GM12878 (cell line): ENCODE results near the gene HBB. TPM values are rescaled to one million over a fixed set of nuclear protein-coding genes. Genes with fewer than 3 reads are reported as not detected.

ENCODE experiments used
- ATAC-seq: fragments of 200-7000 bp; cut with Tn5 transposase; 3 replicates; pipeline ENCODE4 v1.9.1; 2020; ENCODE audit warnings: mild to moderate bottlenecking, moderate library complexity
- BruUV-seq: library from RNA; stranded (reverse); fragments of 400-500 nt; replicated peaks from 2 replicates; lab custom pipeline; 2021; lab: Mats Ljungman, UMichigan
- CTCF ChIA-PET: fragments of 300-600 bp; sonication (Branson Sonifier 250); formaldehyde crosslinking; extraction: SDS; loops from one replicate; lab custom pipeline; 2021; ENCODE audit warnings: inconsistent platforms; lab: Yijun Ruan, JAX
- POLR2A ChIA-PET: fragments of 350-600 bp; formaldehyde crosslinking; extraction: SDS; loops from one replicate; lab custom pipeline; 2021; ENCODE audit warnings: inconsistent platforms; lab: Charles Lee
- RAD21 ChIA-PET: fragments of 300-600 bp; sonication (Branson Sonifier 250); formaldehyde crosslinking; loops from one replicate; lab custom pipeline; 2023; ENCODE audit warnings: antibody characterized with exemption; ENCODE audit not compliant: unreplicated experiment; lab: Charles Lee
- SMC1A ChIA-PET: fragments of 300-600 bp; sonication (Branson Sonifier 250); formaldehyde crosslinking; loops from one replicate; lab custom pipeline; 2023; ENCODE audit not compliant: unreplicated experiment, uncharacterized antibody; lab: Charles Lee
- DNase-seq: peaks from one replicate; pipeline ENCODE4 v3.0.0-alpha.2; 2011; ENCODE audit warnings: low read depth, low spot score
- FAIRE-seq: peaks from 3 replicates; lab custom pipeline; 2011; peaks lifted over from hg19 to GRCh38; lab: Jason Lieb, UNC
- H2AFZ ChIP-seq: 2 replicates; pipeline ENCODE4 v1.6.0; 2011; ENCODE audit warnings: low read depth, low read length, control low read depth; ENCODE audit not compliant: control insufficient read depth
- H3K27ac ChIP-seq: 2 replicates; pipeline ENCODE4 v1.5.1; 2011; ENCODE audit warnings: control low read depth; ENCODE audit not compliant: control insufficient read depth, insufficient read depth
- H3K27me3 ChIP-seq, 2 experiments: replicated peaks in 1 of 2; 2 replicates each; pipeline versions ENCODE4 v1.6.0 to v1.6.1; 2011; ENCODE audit warnings: low read length in 1 of 2; ENCODE audit not compliant: control insufficient read depth in 2 of 2, insufficient read depth in 2 of 2
- H3K36me3 ChIP-seq, 2 experiments: 2 replicates each; pipeline ENCODE4 v1.5.1; 2011; ENCODE audit warnings: low read length in 1 of 2; ENCODE audit not compliant: control insufficient read depth in 2 of 2, insufficient read depth in 2 of 2
- H3K4me1 ChIP-seq: 2 replicates; pipeline ENCODE4 v1.6.1; 2011; ENCODE audit warnings: mild to moderate bottlenecking, low read length, moderate library complexity, mixed read lengths; ENCODE audit not compliant: control insufficient read depth, insufficient read depth
- H3K4me2 ChIP-seq: 2 replicates; pipeline ENCODE4 v1.6.0; 2011; ENCODE audit warnings: control low read depth; ENCODE audit not compliant: control insufficient read depth, insufficient read depth
- H3K4me3 ChIP-seq: fragments of 200-600 bp; sonication (generic); 2 replicates; pipeline ENCODE4 v1.5.1; 2016
- H3K79me2 ChIP-seq: 2 replicates; pipeline ENCODE4 v1.6.0; 2011; ENCODE audit warnings: low read length; ENCODE audit not compliant: control insufficient read depth, insufficient read depth
- H3K9ac ChIP-seq: 2 replicates; pipeline ENCODE4 v1.8.0; 2011; ENCODE audit warnings: low read length, control low read depth, mixed read lengths; ENCODE audit not compliant: control insufficient read depth, insufficient read depth
- H3K9me3 ChIP-seq: replicated peaks from 3 replicates; pipeline ENCODE4 v1.5.1; 2011; ENCODE audit warnings: mild to moderate bottlenecking, low read length; ENCODE audit not compliant: control insufficient read depth, insufficient read depth
- H4K20me1 ChIP-seq: 2 replicates; pipeline ENCODE4 v1.6.0; 2011; ENCODE audit not compliant: control insufficient read depth, insufficient read depth
- ATF7 ChIP-seq: fragments of 450-650 bp; IDR thresholded peaks from 2 replicates; pipeline ENCODE4 v1.6.1; 2016; ENCODE audit warnings: low read depth, mild to moderate bottlenecking
- BCL11A ChIP-seq: IDR thresholded peaks from 2 replicates; pipeline ENCODE4 v1.6.1; 2011; ENCODE audit warnings: low read depth, low read length
- BCLAF1 ChIP-seq: fragments of 450-650 bp; IDR thresholded peaks from 2 replicates; pipeline ENCODE4 v1.6.1; 2017; ENCODE audit warnings: antibody characterized with exemption, mild to moderate bottlenecking, moderate library complexity
- CHD4 ChIP-seq: fragments of 200-600 bp; sonication (generic); IDR thresholded peaks from 2 replicates; pipeline ENCODE4 v1.6.1; 2016; ENCODE audit warnings: mild to moderate bottlenecking
- EED ChIP-seq: sonication (generic); IDR thresholded peaks from 2 replicates; pipeline ENCODE4 v1.6.1; 2016; ENCODE audit warnings: antibody characterized with exemption, low read depth
- JUND ChIP-seq: IDR thresholded peaks from 2 replicates; pipeline ENCODE4 v1.6.1; 2012; ENCODE audit warnings: low read depth, mild to moderate bottlenecking, low read length, improper control_type of control experiment, moderate library complexity
- MEF2B ChIP-seq: fragments of 450-650 bp; IDR thresholded peaks from 2 replicates; pipeline ENCODE4 v1.6.1; 2018; ENCODE audit warnings: mild to moderate bottlenecking, moderate library complexity; ENCODE audit not compliant: partially characterized antibody, poor library complexity, severe bottlenecking
- NR2C1 ChIP-seq: fragments of 450-650 bp; IDR thresholded peaks from 2 replicates; pipeline ENCODE4 v1.6.1; 2017; ENCODE audit warnings: antibody characterized with exemption, mild to moderate bottlenecking, moderate library complexity
- PAX8 ChIP-seq: fragments of 450-650 bp; IDR thresholded peaks from 2 replicates; pipeline ENCODE4 v1.6.1; 2017; ENCODE audit warnings: mild to moderate bottlenecking, moderate library complexity
- PBX3 ChIP-seq: IDR thresholded peaks from 2 replicates; pipeline ENCODE4 v1.6.1; 2011; ENCODE audit warnings: mild to moderate bottlenecking, low read depth, low read length, moderate library complexity; ENCODE audit not compliant: insufficient replicate concordance
- RFX5 ChIP-seq: IDR thresholded peaks from 2 replicates; pipeline ENCODE4 v1.6.1; 2011; ENCODE audit warnings: low read depth, low read length, improper control_type of control experiment
- SKIL ChIP-seq: fragments of 450-650 bp; IDR thresholded peaks from 2 replicates; pipeline ENCODE4 v1.6.1; 2017; ENCODE audit warnings: mild to moderate bottlenecking, low read depth, inconsistent platforms; ENCODE audit not compliant: poor library complexity, severe bottlenecking
- SMAD1 ChIP-seq: fragments of 450-650 bp; IDR thresholded peaks from 2 replicates; pipeline ENCODE4 v1.6.1; 2018; ENCODE audit warnings: mild to moderate bottlenecking, low read depth; ENCODE audit not compliant: partially characterized antibody
- SP1 ChIP-seq: IDR thresholded peaks from one replicate; pipeline ENCODE4 v1.6.1; 2011; ENCODE audit warnings: low read depth, low read length
- SRF ChIP-seq, 2 experiments: IDR thresholded peaks; 2 replicates each; pipeline ENCODE4 v1.6.1; 2011; ENCODE audit warnings: low read depth in 2 of 2, low read length in 2 of 2, mild to moderate bottlenecking in 1 of 2, moderate library complexity in 1 of 2
- TBL1XR1 ChIP-seq: IDR thresholded peaks from 2 replicates; pipeline ENCODE4 v1.6.1; 2012; ENCODE audit warnings: low read depth, low read length, improper control_type of control experiment
- WRNIP1 ChIP-seq: IDR thresholded peaks from 2 replicates; pipeline ENCODE4 v1.6.1; 2011; ENCODE audit warnings: low read depth, low read length, improper control_type of control experiment, borderline replicate concordance
- ZZZ3 ChIP-seq: IDR thresholded peaks from 2 replicates; pipeline ENCODE4 v1.6.1; 2011; ENCODE audit warnings: low read depth; ENCODE audit not compliant: control insufficient read depth, insufficient read length
- WGBS: methylation state at CpG from one replicate; pipeline ENCODE4 v1.1.6; 2016; ENCODE audit warnings: low lambda C conversion rate; ENCODE audit not compliant: insufficient replicate concordance, insufficient coverage; ENCODE audit errors: missing lambda C conversion rate; 5-methylcytosine and 5-hydroxymethylcytosine counted together
- in situ Hi-C: fragments of 300-500 bp; cut with MboI; formaldehyde crosslinking; loops from 9 replicates; pipeline ENCODE4 v1.14.3; 2018; ENCODE audit warnings: mixed read lengths
- intact Hi-C: fragments of 100-400 bp; cut with micrococcal nuclease; formaldehyde crosslinking; loops from one replicate; pipeline ENCODE4 v1.14.2; 2022; ENCODE audit not compliant: unreplicated experiment
- polyA plus RNA-seq, 11 experiments: library from polyadenylated mRNA; depleted of rRNA in 4 of 11; unstranded in 6 of 11; stranded (reverse) in 5 of 11; fragments of >200 nt; fragmentation: Nextera tagmentation in 4 of 11; fragmentation: Illumina TruSeq in 1 of 11; extraction: Ambion mirVana in 4 of 11; extraction: Trizol in 1 of 11; gene quantifications; 1 replicate in 1 of 11; 2 replicates in 10 of 11; pipeline versions ENCODE4 v1.2.1 to v1.2.3, GENCODE V29; 2011 to 2016; ENCODE audit warnings: inconsistent platforms in 2 of 11, missing spikeins in 2 of 11, low read depth in 1 of 11
- total RNA-seq, 4 experiments: library from RNA; depleted of rRNA in 3 of 4; stranded (reverse); fragments of >200 nt in 3 of 4; fragmentation: Illumina TruSeq in 1 of 4; extraction: Trizol in 1 of 4; gene quantifications; 2 replicates each; pipeline versions ENCODE4 v1.2.1 to v1.2.3, GENCODE V29; 2013 to 2021

The HBB gene
- total and polyA plus RNA-seq, 10 of the 15 experiments (the other 5 are each of a cell fraction or from before 2014, with no cell fraction given): 0.36 TPM; not detected in 9

- Histone ChIP-seq H3K79me2 (no peaks in the 10 kb centered on the region), H3K4me3 (no peak overlapping the region), H3K27me3 (no peaks in the 10 kb centered on the region), H4K20me1 (no peaks in the 10 kb centered on the region), H3K4me2 (no peak overlapping the region), H3K36me3 (no peaks in the 10 kb centered on the region), H2AFZ (no peak overlapping the region), H3K4me1 (no peaks in the 10 kb centered on the region; the same call in 1 of the 2 replicates), H3K9ac (no peak overlapping the region), H3K27ac (no peak overlapping the region), H3K9me3 (no peaks in the 10 kb centered on the region)
- ChIA-PET RAD21 (no interaction called here), POLR2A (no interaction called here), CTCF (no interaction called here), SMC1A (interaction anchor here (0.6 kb wide), 1 partner anchor 655 kb away, joined by 4 read pairs; no protein-coding TSS in a partner anchor)
- no peak for ATAC-seq
- no peak for FAIRE-seq
- intact Hi-C loops: no loop called here
- TF ChIP-seq MEF2B (no peak), WRNIP1 (no peak), SP1 (no peak), CHD4 (no peak), TBL1XR1 (no peak), SKIL (no peak), ZZZ3 (no peak), RFX5 (no peak), BCLAF1 (no peak), JUND (no peak), SMAD1 (no peak), BCL11A (no peak), EED (no peak), PAX8 (no peak), SRF (IDR thresholded peaks at IDR 0.05; ENCODE audit: low read depth in 2 of 2, low read length in 2 of 2) (no peak), ATF7 (no peak), PBX3 (no peak), NR2C1 (no peak)
- in situ Hi-C loops: no loop called here
- DNase-seq: no peak
- WGBS: 59% methylated on average over 2 of the region's 2 CpGs
- no TSS peak for BruUV-seq
Measured at GRCh38 chr11:5232821-5233220, 6.0 kb upstream of the HBB start.
